Measurements from ENCODE around the gene GRIK4.
"Not testable (repeated sequence)": the region's sequence is repeated elsewhere in the genome, so short reads cannot be mapped to it uniquely, and the experiment has no call there.

Gene GRIK4

DNA sequence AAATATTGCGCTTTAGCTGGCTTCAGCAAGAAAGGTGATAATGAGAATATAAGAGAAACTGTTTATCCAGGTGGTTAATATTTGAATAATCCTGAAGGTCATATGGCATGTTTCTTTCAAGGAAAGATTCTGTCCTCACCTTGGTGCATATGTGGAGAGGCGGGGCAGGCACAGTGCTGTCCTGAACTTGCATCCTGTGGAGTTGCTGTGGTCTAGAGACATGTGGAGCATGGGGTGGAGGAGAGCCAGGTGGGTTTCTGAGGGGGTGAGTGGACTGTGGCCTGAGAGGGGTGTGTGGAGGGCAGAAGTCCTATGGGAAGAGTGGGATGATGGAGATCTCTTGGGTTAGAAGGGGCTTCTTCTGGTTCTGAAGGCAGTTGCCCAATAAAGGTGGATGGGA is 65.5 kb downstream of the GRIK4 start:
- DNase-seq = no peak

DNA sequence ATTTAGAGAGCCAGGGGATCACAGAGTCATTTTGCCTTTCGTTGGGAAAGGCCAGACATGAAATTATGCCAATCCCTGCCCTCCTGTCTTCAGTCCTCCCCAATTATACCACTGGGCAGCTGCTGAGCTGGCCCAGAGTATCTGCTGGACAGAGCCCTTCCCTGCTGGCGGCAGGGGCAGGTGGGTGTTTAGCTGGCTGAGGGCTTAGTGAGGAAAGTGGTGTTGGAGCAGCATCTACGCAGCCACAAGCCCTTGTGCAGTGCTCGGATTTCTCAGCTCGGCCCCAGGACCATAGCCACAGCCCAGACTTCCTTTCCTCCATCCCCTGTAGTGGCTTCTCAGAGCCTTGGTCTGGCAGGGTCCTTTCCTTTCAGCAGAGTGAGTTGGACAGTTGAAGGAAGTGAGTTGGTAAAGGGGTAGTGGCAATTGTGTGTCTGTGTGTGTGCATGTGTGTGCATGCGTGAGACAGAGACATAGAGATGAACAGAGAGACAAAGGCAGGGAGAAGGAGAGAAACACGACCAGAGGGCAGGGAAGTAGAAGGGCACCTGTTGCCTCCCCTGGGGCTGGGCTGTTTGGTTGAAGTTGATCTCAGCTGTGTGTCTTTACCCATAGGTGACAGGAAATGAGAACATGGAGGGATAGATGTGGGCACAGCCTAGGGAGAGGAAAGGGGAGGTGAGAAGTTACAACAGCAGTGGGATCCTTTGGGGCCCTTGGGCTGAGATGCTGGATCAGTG is 66.2 kb downstream of the GRIK4 start:
- DNase-seq = no peak

DNA sequence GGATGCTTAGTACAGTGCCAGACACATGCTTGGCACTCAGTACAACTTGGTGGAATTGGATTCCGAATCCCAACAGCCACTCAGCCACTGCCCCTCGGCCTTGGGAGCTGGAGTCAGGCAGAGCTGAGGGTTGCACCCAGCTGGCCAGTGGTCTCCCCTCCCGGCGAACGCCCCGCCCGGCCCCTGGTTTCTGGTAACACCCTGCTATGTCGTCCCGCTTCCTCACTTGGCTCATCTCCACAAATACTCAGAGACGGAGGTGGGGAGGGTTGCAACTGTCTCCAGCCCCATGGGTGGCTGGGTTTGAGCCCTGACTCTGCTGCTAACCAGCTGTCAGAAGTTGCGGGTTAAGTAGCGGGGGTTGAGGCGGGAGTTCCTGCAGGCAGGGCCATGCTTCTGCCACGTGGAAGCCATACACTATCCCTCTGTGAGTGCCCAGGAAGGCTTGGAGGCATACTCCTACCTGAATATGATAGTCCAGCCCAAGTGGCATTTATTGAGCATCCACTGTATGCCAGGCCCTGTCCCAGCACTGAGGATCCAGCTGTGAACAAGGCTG is 67.1 kb downstream of the GRIK4 start:
- DNase-seq = no peak

DNA sequence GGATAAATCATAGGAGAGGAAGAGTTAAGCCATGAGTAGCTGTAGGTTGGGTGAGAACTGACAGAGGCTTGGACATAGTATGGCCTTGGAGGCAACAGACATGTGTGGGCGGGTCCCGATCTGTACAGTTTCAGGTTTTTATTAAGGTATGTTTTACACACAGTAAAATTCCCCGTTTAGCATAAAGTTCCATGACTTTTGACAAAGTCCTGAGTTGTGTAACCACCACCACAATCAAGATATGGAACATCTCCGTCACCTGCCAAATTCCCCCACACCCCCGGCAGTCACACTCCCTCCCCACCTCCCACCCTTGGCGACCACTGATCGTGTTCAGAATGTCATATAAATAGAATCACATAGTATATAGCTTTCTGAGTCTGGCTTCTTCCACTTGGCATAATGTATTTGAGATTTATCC is 68.1 kb downstream of the GRIK4 start:
- DNase-seq = no peak

DNA sequence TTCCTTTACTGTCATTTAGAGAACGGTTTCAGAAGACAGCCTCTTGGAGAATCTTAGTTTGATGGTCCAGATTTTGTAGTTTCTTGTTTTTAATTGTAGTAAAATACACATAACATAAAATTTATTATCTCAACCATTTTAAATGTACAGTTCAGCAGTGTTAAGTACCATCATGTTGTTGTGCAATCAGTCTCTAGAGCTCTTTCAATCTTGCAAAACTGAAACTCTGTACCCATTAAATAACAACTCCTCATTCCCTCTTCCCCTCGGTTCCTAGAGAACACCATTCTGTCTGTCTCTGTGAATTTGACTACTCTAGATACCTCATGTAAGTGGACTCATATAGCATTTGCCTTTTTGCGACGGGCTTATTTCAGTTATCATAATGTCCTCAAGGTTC is 69.8 kb downstream of the GRIK4 start:
- no peak for DNase-seq

DNA sequence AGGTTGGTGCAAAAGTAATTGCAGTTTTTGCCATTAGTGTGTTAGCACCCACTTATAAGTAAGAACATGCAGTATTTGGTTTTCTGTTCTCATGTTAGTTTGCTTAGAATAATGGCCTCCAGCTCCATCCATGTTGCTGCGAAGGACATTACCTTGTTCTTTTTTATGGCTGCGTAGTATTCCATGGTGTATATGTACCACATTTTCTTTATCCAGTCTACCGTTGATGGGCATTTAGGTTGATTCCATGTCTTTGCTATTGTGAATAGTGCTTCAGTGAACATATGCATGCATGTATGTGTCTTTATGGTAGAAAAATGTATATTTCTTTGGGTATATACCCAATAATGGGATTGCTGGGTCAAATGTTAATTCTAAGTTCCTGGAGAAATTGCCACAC is 71.0 kb downstream of the GRIK4 start:
- DNase-seq = not testable (repeated sequence)

DNA sequence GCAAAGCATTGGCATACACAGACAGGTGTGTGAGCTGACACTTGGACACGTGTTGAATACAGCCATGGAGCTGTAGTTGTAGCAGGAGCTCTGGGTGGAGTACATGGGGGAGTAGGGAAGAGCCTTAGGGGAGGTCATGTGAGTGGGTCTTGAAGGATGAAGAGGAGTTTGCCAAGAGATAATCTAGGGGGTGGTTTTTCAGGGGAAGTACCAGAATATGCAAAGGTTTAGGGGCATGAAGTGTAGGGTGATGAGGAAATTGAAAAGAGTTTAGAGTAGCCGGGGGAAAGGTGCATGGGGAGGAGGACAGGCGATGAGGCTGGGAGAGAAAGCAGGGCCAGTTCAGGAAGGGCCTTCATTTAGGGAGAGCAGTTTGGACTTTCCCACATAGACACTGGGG is 74.5 kb downstream of the GRIK4 start:
- DNase-seq = no peak

DNA sequence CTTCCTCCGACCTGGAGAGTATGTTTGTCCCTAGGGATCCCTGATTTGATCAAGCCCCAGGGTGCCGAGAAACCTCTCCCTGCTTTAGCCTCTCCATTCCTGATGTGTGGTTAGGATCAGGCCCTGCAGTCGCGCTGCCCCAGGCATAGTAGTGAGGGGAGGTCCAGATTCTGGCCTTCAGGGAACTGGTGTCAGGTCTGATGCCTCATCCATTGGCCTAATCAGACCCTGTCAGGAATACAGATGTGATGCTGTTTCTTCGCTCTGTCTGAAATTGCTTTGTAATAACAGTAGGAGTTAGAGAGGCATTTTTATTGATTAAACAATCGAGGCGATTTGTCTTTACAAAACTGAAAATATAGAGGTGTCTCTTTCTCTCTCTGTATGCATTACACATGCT is 75.2 kb downstream of the GRIK4 start:
- DNase-seq = no peak

DNA sequence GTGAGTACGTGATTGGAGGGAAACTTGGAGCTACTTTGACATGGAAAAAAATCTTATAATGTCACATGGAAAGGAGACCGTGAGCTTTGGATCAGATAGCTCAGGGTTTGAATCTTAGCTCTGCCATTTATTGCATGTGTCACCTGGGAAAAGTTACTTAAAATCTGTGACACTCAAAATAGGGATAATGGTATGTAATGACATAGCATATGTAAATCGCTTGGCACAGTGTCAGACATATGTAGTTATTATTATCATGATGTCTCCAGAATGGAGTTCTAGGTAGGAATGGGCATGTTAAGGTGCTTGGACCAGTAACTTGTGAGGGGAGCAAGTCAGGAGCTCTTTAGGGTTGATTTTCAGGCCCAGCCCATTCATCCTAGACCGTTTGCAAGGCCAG is 75.8 kb downstream of the GRIK4 start:
- no peak for DNase-seq

DNA sequence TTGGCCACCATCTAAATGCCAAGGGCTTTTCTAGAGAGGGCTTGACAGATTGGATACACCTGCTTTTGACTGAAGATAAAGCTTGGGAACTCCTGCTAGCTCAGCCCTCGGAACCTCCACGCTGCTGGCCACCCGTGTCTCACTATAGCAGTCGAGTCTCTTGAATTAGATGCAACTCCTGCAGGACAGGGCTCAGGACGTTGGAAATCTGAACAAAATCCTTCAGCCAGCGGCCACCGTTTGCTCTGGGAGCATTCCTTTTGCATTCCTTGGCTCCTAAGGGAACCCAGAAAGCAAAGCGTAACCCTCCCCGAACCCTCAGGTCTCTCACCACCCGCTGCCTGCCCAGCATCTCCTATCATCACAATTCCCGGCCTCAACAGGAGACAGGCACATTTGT is 77.8 kb downstream of the GRIK4 start:
- DNase-seq = no peak

DNA sequence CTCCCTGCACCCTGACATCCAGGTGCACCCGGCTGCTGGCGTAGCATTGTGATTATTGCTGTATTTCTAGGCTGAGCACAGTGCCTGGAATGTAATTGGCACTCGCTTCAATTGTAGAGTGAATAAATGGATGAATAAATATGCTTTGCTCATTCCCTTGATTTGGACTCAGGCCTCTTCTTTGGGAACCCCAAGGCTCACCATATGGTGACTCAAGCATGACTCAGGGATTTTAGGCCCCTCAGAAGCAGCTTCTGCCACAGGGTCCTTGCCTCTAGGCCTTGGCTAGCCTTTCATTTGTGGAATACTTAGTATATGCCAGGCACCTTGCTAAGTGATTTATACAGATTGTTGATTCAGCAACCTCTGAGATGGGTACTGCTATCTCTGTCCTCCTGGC is 78.9 kb downstream of the GRIK4 start:
- no peak for DNase-seq

DNA sequence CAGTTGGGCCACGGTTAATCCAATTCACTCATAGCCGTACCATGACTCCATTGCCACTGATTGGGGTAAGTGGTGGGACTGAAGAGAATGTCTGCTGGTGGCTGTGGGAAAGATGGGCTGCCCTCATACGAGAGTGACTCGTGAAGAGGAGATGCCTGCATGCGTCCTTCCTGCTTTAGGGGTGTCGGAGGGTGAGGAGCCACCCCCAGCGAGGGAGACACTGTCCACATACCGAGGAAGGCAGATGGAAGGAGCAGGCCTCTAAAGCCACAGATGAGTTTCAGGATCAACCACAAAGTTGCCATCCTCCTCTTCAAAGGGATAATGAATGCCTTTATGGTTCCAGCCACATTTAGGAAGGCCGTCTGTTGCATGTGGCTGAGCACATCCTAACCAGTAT is 83.2 kb downstream of the GRIK4 start:
- DNase-seq = no peak

DNA sequence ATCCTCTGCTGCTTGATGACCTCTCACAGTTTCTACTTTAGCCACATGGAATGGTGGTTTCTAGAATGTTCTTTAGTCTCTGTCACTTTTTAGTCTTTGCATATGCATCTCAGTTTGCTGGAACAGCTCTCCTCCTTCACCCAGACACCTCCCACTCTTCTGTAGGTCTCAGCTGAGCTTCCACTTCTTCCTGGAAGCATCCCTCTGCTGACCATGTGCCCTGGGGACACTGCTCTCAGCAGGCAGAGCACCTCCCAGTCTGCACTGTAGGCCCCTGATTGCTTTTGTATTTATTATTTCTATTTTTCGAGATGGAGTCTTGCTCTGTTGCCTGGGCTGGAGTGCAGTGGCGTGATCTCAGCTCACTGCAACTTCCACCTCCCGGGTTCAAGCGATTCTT is 84.0 kb downstream of the GRIK4 start:
- no peak for DNase-seq

DNA sequence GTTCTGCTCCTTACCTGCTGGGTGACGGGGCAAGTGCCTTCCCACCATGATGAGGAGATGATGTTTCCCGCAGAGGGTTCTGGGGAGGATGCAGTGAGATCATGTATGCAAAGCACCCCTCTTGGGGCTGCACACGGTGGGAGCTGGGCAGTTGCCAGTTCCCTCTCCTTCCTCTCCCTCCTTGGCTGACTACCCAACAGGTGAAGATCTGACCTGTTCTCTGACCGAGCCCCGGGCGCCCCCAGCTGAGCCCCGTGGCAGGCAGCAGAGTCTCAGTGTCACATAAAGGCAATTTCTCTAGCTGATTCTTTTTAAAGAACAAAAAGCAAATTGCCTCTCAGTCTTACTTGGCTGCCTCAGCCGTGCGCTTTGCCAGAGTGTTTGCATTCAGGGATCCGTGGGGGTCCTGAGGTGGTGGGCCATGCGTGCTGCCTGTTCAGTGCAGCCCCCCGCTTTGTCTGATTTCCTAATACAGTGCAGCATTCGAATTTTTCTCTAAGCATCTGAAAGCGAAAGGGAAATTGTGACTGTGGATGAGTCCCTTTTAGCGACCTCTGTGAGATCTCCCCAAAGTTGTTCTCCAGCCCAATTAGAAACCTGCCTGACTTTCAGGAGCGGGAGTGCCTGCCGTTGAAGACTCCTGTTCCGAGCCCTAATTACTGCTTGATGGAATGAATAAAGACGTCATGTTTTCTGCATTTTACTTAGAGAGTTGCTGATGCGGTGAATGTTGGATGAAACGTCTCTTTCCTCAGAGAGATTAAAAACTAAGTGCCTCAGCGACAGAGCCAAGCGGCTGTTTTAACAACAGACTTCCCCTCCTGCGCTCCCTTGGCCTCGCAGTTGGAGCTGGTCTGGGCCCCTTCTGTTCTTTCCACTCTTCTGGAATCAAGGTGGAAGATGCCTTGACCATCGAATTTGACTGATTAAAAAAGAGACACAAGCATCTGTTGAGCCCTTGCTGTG is 86.0 kb downstream of the GRIK4 start:
- DNase-seq = no peak

DNA sequence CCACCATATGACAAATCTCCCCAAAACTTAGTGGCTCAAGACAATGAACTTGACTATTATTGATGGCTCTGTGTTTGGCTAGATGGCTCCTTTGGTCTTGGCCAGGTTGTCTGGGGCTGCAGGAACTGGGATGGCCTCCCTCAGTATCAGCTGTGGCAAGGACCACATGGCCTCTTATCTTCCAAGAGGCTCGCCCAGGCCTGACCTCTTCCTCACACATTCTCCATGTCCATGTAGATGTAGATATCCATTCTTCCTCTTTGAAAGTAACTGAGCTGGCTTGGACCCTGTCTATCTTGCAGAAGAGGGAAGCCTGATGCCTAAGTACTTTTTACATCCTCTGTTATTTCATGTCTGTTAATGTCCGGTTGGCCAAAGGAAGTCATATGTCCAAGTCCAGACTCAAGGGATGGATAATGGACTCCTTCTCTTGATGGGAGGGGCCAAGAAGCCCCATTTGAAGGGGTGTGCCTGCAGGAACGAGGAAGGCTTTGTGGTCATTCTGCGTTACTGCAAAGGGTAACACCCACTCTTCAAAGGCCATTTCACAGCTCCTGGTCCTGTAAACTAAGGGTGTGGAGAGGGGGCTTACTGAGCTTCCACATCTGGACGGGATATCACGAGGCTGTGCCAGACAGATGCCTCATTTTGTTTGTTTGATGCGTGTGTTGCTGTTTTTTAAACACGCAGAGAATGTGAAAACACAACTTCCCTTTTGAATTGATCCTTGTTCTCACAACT is 87.1 kb downstream of the GRIK4 start:
- no peak for DNase-seq

DNA sequence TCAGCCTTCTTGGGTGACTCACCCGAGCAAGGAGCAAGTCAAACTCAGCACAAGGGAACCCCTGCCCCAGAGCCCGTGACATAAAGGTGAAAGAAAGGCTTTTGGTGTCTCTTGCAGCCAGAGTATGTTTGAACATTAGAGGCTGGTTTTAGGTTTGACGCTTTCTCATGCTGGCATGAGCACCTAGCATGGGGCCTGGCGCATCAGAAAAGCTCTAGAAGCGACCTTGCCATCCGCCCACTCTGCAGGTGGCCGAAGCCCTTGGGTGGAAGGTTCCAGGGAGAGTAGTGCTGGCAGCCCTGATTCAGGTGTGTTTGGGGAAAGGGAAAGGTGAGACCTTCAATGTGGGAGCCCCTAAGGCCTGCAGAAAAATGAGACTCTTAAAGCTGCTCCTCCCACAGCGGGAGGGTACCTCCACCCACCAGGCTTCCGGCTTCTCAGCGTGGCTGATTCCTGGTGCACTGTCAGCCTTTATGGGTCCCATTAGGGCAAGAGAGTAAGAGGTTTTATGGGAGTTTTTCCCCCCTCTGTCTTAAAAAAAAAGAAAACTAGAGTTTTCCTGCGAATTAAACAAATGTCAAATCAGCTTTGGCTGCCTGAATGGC is 88.4 kb downstream of the GRIK4 start:
- DNase-seq = no peak

DNA sequence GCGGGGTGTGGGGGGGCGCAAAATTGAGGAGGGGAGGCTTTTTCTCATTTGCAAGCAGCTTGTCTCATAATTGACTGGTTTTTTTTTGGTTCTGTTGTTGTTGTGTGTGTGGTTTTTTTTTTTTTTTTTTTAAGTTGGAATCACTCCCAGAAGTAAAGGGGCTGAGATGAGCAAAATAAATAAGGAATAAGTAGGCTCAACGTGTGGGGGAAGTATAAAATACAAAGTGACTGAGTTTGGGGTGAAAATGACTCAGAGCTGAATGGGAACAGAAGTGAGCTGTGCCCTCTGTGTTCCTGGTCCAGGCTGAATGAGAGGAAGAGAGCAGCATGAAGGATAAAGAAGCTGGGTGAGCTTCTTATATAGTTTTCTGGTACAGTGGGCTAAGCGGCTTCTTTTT is 90.0 kb downstream of the GRIK4 start:
- no peak for DNase-seq

DNA sequence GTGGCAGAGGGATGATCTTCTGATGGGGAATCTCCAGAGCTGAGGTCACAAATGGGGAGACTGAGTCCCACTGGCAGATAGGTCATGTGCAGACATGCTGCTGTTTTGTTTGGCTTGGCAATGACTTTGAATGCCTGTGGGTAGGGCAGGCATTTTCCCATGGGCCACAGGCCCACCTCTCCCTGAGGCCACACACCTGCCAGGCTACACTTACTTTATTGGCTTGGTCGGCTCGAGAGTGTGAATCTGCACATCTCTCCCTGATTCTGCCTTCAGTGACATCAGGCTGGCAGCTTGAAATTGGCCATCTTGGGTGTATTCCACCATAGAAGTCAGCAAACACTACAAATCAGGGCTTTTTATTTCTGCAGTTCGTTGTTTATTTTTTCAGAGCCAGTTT is 91.5 kb downstream of the GRIK4 start:
- no peak for DNase-seq

DNA sequence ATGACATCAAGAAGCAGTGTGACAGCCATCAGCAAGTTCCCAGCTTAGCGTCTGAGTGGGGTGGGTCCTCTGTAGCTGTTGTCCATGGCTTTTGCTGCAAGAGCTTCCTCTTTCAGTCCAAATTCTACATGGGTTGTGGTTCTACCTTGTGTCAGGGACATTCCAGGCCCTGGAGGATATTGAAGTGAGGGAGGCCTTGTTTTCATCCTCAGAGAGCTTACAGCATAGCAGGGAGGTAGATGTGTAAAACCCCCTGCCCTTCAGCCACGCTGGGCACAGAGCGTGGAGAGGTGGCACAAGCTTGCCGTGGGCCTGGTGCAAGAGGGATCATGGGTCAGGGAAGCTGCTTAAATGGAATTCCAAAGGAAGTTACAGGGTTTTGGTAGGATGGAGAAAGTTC is 93.9 kb downstream of the GRIK4 start:
- no peak for DNase-seq

DNA sequence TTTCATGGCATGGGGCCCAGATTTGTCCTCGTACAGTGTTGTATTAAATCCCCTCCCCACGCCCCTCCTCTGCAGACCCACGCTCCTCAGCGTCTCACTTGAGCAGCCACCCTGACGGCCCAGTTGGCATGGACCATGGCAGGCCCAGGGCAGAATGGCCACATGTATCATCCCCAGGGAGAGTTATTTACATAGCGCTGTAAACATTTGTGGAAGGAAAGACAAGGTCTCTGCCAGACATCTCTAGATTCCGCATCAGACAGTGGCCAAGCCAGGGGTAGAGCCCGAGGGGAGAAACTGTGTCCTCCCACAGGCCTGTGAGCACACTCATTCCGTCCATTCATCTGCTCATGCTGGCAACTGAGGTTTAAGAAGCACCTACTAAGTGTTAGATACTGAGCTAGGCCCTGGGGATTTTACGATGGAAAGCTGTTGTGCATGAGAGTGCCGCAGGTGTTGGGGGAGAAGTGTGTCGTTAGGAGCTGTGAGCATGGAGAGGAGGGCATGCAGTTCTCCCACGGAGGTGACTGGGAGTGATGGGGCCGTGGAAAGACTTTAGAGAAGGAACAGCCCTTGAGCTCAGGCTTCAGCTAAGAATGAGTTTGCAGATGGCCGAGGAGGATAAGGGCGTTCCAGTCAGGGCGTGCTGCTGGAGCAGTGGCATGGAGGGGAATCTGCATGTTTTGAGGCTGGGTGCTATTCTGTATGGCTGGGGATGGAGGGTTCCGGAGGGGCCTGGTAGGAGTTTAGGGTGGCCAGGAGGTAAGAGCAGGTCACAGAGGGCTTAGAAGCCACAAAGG is 94.9 kb downstream of the GRIK4 start:
- no peak for DNase-seq

DNA sequence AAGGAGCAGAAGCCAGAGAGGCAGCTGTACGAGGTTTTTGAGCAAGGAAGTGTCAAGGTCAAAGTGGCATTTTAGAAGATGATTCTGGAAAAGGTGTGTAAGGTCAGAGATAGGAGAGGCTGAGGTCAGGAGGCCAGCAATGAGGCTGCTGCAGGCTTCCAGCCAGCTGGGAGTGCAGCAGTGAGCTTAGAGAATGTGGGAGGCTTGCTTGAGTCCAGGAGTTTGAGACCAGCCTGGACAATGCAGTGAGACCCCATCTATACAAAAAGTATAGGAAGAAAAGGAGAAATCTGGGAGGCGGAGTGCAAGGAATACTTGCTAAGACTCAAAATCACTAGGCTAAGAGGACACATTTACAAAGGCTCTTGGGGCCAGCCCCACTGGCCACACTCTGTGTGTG is 96.5 kb downstream of the GRIK4 start:
- DNase-seq = no peak

DNA sequence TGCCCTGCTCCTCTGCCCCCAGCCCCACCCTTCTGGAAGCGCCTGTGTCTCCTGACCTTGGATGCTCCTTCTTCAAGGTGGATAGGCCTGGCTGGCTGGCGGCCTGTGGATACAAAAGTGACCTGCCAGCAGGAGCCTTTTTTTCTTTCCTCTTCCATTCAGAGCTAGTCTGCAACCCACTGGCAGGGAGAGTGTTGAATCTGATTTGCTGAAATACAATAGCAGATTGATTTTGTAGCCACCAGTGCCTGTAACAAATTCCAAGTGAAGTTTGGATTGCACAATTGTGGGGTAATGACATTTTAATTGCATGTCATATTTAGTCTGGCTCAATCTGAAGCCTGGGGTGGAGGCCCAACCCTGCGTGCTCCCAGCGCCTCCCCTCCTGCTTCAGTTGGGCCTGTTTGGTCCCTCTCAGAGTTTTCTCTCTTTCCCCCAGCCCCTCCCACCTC is 97.2 kb downstream of the GRIK4 start:
- no peak for DNase-seq
